ENCODE measurements around the gene PRXL2B. TPM values are rescaled to one million over a fixed set of nuclear protein-coding genes. Genes with fewer than 3 reads are reported as not detected.

PRXL2B gene
- total RNA-seq, 1 experiment from 2014 or later: 40.7 TPM

DNA sequence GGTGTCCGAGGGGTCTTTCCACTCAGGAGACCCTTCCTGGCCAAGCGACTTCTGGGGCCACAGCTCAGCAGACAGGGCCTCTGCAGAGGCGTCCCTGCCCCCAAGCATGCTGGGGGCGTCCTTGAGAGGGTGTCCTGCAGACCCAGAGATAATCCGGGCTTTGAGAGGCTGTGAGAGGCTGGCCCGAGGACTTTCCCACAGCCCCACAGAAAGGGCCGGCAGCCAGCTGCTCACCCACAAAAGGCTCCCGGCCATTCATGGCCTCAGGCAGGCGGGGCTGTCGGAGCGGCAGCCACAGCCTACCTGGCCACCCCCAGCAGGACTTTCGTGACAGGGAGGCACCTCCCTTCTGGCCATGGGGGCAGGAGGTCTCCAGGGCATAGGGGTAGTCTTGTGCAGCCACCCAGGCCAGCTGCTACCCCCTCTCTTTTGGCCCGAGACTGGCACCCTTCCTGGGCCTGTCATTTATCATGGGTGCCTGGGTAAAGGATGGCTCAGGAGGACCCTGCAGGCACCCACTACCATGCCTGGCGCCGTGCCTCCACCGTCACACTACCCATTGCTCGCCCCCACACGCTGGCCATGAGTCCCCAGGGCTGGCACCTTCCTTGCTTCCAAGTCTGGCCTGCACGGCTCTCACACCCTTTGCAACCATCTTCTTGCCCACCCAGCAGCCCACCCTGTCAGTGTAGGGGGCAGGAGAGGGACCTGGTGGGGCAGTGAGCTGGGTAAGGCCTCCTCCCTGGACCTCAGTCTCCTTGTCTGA, 41.5 kb upstream of the PRXL2B start:
- no peaks in the 10 kb centered on the region; the same call in 1 of the 2 replicates for H3K27me3 ChIP-seq (ENCODE audit: insufficient read depth, low read length)
- H3K79me1 ChIP-seq (ENCODE audit: insufficient read depth, low read depth, low read length, poor library complexity, severe bottlenecking): no peaks in the 10 kb centered on the region
- H3K14ac ChIP-seq (ENCODE audit: insufficient read depth, low read length): no peak overlapping the region
- H2BK120ac ChIP-seq (ENCODE audit: low read depth, low read length, poor library complexity, severe bottlenecking): no peak overlapping the region
- H3K4ac ChIP-seq (ENCODE audit: low read depth, low read length): no peak overlapping the region
- no peak overlapping the region for H3K27ac Mint-ChIP-seq
- no peak overlapping the region for H2AFZ ChIP-seq (ENCODE audit: low read length)
- H3K9me3 ChIP-seq (ENCODE audit: control insufficient read depth, low read depth, low read length): no peaks in the 10 kb centered on the region
- TF ChIP-seq, protein P1, sequence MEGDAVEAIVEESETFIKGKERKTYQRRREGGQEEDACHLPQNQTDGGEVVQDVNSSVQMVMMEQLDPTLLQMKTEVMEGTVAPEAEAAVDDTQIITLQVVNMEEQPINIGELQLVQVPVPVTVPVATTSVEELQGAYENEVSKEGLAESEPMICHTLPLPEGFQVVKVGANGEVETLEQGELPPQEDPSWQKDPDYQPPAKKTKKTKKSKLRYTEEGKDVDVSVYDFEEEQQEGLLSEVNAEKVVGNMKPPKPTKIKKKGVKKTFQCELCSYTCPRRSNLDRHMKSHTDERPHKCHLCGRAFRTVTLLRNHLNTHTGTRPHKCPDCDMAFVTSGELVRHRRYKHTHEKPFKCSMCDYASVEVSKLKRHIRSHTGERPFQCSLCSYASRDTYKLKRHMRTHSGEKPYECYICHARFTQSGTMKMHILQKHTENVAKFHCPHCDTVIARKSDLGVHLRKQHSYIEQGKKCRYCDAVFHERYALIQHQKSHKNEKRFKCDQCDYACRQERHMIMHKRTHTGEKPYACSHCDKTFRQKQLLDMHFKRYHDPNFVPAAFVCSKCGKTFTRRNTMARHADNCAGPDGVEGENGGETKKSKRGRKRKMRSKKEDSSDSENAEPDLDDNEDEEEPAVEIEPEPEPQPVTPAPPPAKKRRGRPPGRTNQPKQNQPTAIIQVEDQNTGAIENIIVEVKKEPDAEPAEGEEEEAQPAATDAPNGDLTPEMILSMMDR (conservative IDR thresholded peaks at IDR 0.05): no peak
- no peak overlapping the region for H2BK20ac ChIP-seq (ENCODE audit: low read depth, low read length, poor library complexity, severe bottlenecking)
- no peaks in the 10 kb centered on the region for H3K36me3 Mint-ChIP-seq (ENCODE audit: insufficient read depth in 1 of 3, low read depth in 3 of 3)
- H4K5ac ChIP-seq (ENCODE audit: insufficient read length, low read depth, low read length): no peak overlapping the region
- H3K23me2 ChIP-seq (ENCODE audit: insufficient read length, low read depth, low read length, poor library complexity, severe bottlenecking): peaks cover 12% of the 10 kb centered on the region
- H3K4me2 ChIP-seq (ENCODE audit: insufficient read depth, insufficient read length, low read length): no peak overlapping the region
- H4K8ac ChIP-seq (replicated peaks; ENCODE audit: insufficient read length, low read depth, low read length): no peak overlapping the region
- peaks cover 10 to 32% of the 10 kb centered on the region in 2 experiments for H3K4me1 Mint-ChIP-seq
- no peak overlapping the region for H3K23ac ChIP-seq (ENCODE audit: insufficient read length, low read depth, low read length)
- no peaks in the 10 kb centered on the region for H3K79me2 ChIP-seq (ENCODE audit: insufficient read depth, low read length)
- H3K9me3 Mint-ChIP-seq: no peaks in the 10 kb centered on the region; a peak in 1 of 5 replicates
- no peak overlapping the region for H2BK15ac ChIP-seq (ENCODE audit: low read depth, low read length)
- no peak overlapping the region for H3T11ph ChIP-seq (ENCODE audit: low read length)
- H2BK5ac ChIP-seq (ENCODE audit: insufficient read length, low read length): no peak overlapping the region
- no peak overlapping the region for H4K91ac ChIP-seq (ENCODE audit: insufficient read length, low read depth, low read length)
- no peak overlapping the region for H3K9ac ChIP-seq (ENCODE audit: extremely low read depth, insufficient read length, low read length)
- no peak overlapping the region for H3K27ac ChIP-seq (ENCODE audit: insufficient read length, low read depth, low read length)
- no peak overlapping the region for H3K4me3 Mint-ChIP-seq
- H3K56ac ChIP-seq (ENCODE audit: insufficient read length, low read depth, low read length): no peak overlapping the region
- H2BK12ac ChIP-seq (ENCODE audit: insufficient read length, low read depth, low read length): no peak overlapping the region
- no peak overlapping the region for H3K18ac ChIP-seq (ENCODE audit: insufficient read length, low read depth, low read length)
- H4K20me1 ChIP-seq (ENCODE audit: control insufficient read depth, insufficient read depth, insufficient read length): no peaks in the 10 kb centered on the region
- H3K27me3 Mint-ChIP-seq (ENCODE audit: low read depth): peaks cover 17% of the 10 kb centered on the region
- H2AK5ac ChIP-seq (ENCODE audit: insufficient read length, low read length): no peak overlapping the region
- WGBS (ENCODE audit: extremely low coverage, insufficient read length, low lambda C conversion rate): no CpG with 5 or more reads among the region's 19 CpGs
- no peaks in the 10 kb centered on the region; the same call in 1 of the 2 replicates for H3K4me1 ChIP-seq (ENCODE audit: insufficient read depth, low read length)
- DNase-seq: no peak
